Measurements from ENCODE around the gene DRAM1. TPM values are rescaled to one million over a fixed set of nuclear protein-coding genes. Genes with fewer than 3 reads are reported as not detected.

Gene DRAM1
- total and polyA plus RNA-seq, 9 of the 15 experiments (the other 6 are each of a cell fraction or from before 2014, with no cell fraction given) = 1.4 to 4.3 (median 2.7) TPM

DNA sequence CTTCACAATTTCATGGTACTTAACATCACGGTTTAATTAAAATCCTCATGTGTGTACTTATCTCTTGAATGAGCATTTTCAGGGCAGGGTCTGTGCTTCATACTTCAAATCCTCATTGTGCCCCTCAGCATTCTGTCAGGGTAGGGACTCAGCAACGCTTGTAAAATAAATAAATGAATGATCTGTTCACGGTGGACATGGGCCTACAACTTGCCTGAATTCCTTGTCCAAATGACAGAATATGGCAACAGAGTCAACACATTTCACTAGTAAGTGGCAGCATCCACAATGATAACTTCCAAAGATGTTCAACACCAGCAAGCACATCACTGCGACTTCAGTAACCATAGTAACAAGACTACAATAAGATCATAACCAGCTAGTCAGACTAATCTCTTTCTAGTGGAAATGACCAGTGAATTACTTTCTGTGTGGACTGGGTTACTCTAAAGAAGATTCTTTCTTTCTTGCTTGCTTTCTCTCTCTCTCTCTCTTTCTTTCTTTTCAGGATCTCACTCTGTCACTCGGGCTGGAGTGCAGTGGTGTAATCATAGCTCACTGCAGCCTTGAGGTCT, 32.2 kb upstream of the DRAM1 start:
- H3K9me1 ChIP-seq (ENCODE audit: control insufficient read depth, insufficient read depth, low read length) = no peaks in the 10 kb centered on the region
- 27% methylated on average over 5 of the region's 5 CpGs for WGBS (ENCODE audit: insufficient coverage, low coverage, missing lambda C conversion rate)
- H3K9ac ChIP-seq (ENCODE audit: insufficient read depth in 1 of 2, low read depth in 2 of 2, low read length in 2 of 2) = no peak overlapping the region
- FAIRE-seq (no peak), ATAC-seq (no peak), DNase-seq (ENCODE audit: extremely low read depth in 1 of 4, low spot score in 3 of 4) (no peak)
- no peaks in the 10 kb centered on the region for H3K9me3 ChIP-seq (replicated peaks; ENCODE audit: control insufficient read depth, insufficient read depth, low read depth, low read length)
- peak; percentile 90 for TF ChIP-seq RFX1 (IDR thresholded peaks at IDR 0.05)
- no peak for TF ChIP-seq HDAC6 (IDR thresholded peaks at IDR 0.05; ENCODE audit: low read depth, low read length)
- no peak for TF ChIP-seq ZNF444 (CRISPR knock-in tag; IDR thresholded peaks at IDR 0.05)
- TF ChIP-seq, protein P1, sequence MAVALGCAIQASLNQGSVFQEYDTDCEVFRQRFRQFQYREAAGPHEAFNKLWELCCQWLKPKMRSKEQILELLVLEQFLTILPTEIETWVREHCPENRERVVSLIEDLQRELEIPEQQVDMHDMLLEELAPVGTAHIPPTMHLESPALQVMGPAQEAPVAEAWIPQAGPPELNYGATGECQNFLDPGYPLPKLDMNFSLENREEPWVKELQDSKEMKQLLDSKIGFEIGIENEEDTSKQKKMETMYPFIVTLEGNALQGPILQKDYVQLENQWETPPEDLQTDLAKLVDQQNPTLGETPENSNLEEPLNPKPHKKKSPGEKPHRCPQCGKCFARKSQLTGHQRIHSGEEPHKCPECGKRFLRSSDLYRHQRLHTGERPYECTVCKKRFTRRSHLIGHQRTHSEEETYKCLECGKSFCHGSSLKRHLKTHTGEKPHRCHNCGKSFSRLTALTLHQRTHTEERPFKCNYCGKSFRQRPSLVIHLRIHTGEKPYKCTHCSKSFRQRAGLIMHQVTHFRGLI (CRISPR knock-in tag; IDR thresholded peaks at IDR 0.05) = no peak
- no peak for TF ChIP-seq NRF1 (conservative IDR thresholded peaks at IDR 0.05 in 1 of 2, IDR thresholded peaks at IDR 0.05 in 1 of 2)
- TF ChIP-seq, protein P2, sequence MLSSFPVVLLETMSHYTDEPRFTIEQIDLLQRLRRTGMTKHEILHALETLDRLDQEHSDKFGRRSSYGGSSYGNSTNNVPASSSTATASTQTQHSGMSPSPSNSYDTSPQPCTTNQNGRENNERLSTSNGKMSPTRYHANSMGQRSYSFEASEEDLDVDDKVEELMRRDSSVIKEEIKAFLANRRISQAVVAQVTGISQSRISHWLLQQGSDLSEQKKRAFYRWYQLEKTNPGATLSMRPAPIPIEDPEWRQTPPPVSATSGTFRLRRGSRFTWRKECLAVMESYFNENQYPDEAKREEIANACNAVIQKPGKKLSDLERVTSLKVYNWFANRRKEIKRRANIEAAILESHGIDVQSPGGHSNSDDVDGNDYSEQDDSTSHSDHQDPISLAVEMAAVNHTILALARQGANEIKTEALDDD (IDR thresholded peaks at IDR 0.05) = peak; percentile 65; the same call in 1 of the 2 replicates
- H3K4me1 ChIP-seq (replicated peaks in 1 of 2; ENCODE audit: control insufficient read depth in 2 of 2, insufficient read depth in 2 of 2, low read length in 2 of 2) = no peaks in the 10 kb centered on the region
- H4K20me1 ChIP-seq (replicated peaks; ENCODE audit: control insufficient read depth, insufficient read depth, low read length) = no peaks in the 10 kb centered on the region
- H3K36me3 ChIP-seq (ENCODE audit: control insufficient read depth, insufficient read depth, low read length) = no peaks in the 10 kb centered on the region
- peak overlapping the region; percentile 7; the same call in 1 of the 2 replicates for H2AFZ ChIP-seq (ENCODE audit: low read depth, low read length)
- H3K27me3 ChIP-seq (ENCODE audit: control insufficient read depth in 2 of 2, insufficient read depth in 2 of 2, low read length in 2 of 2) = no peaks in the 10 kb centered on the region
- no TSS peak for BruUV-seq (replicated peaks)
- H3K79me2 ChIP-seq (ENCODE audit: control insufficient read depth, insufficient read depth, low read length) = no peaks in the 10 kb centered on the region
- intact Hi-C loops (cut with micrococcal nuclease) (no loop called here), in situ Hi-C loops (cut with MboI) (no loop called here)
- ChIA-PET POLR2A (interaction anchor here (0.6 kb wide), 2 partner anchors 10 to 195 kb away, joined by 3 to 4 read pairs; no protein-coding TSS in a partner anchor), CTCF (ENCODE audit: low intra/inter-chr PET ratio) (interaction anchor here (0.7 kb wide), 1 partner anchor 39 kb away, joined by 8 read pairs; no protein-coding TSS in a partner anchor)
- no peak overlapping the region for H3K4me2 ChIP-seq (ENCODE audit: insufficient read depth, low read length)
- H3K27ac ChIP-seq (ENCODE audit: extremely low read depth, low read depth, low read length) = no peak overlapping the region
- H3K4me3 ChIP-seq = no peak overlapping the region

Measured in K562 (cell line).